ENCODE measurements around the gene JOSD1. TPM values are rescaled to one million over a fixed set of nuclear protein-coding genes. Genes with fewer than 3 reads are reported as not detected.

Gene JOSD1
- 10 to 100 TPM; 21.2 to 26.7 TPM for total RNA-seq
- 35.3 TPM for polyA plus RNA-seq (2013, experiment 1 of 2)
- 33.0 TPM for polyA plus RNA-seq (2013, experiment 2 of 2)
- long read RNA-seq, experiment 1, partial matches to known transcripts = 1 of 6 reads
- long read RNA-seq, experiment 1, other reads (novel, unspliced or antisense) = 4 of 6 reads
- long read RNA-seq, experiment 2, partial matches to known transcripts = 1 of 8 reads
- long read RNA-seq, experiment 2, other reads (novel, unspliced or antisense) = 4 of 8 reads
- long read RNA-seq, experiment 3, partial matches to known transcripts = 0 of 12 reads
- long read RNA-seq, experiment 3, other reads (novel, unspliced or antisense) = 12 of 12 reads
- long read RNA-seq, experiment 4 = 0 reads

GRCh38 chr22:38700789-38701628 is at the start of gene JOSD1:
Gene JOSD1, minus strand, starts transcription at chr22:38700943. Its CDS starts 956 bp downstream, at chr22:38699987.
- WGBS, 2 experiments (ENCODE audit: insufficient coverage in 1 of 2, insufficient read length in 1 of 2) = 1% methylated on average over 42 to 94 of the region's 94 CpGs
- Histone ChIP-seq H3K9me3 (ENCODE audit: control insufficient read depth, low read length) (no peaks in the 10 kb centered on the region), H3K4me1 (ENCODE audit: control insufficient read depth, insufficient read depth, low read length) (peaks cover 5% of the 10 kb centered on the region), H3K27me3 (ENCODE audit: control insufficient read depth, insufficient read depth, low read length, poor library complexity, severe bottlenecking) (no peaks in the 10 kb centered on the region), H3K9ac (ENCODE audit: extremely low read depth, low read length, poor library complexity, severe bottlenecking) (peak within 1 kb of the TSS; percentile 90), H3K36me3 (ENCODE audit: control insufficient read depth, insufficient read depth, low read length) (no peaks in the 10 kb centered on the region), H3K4me3 (ENCODE audit: low read length) (peak within 1 kb of the TSS; percentile 88), H3K27ac (ENCODE audit: low read depth, low read length) (peak within 1 kb of the TSS; percentile 86)
- peak; percentile 22 for TF ChIP-seq CTCF (conservative IDR thresholded peaks at IDR 0.05)
- Mint-ChIP-seq H3K9me3 (no peaks in the 10 kb centered on the region), H3K27ac (peak within 1 kb of the TSS; percentile 98), H3K4me1 (peaks cover 46% of the 10 kb centered on the region), H3K36me3 (ENCODE audit: low read depth) (peaks cover 17% of the 10 kb centered on the region), H3K27me3 (ENCODE audit: insufficient read depth) (no peaks in the 10 kb centered on the region), H3K4me3 (peak within 1 kb of the TSS; percentile 82)
- peak; percentile 96 for DNase-seq

- no peaks in the 10 kb centered on the region for H3K9me3 Mint-ChIP-seq
- peaks cover 44% of the 10 kb centered on the region for H3K36me3 ChIP-seq (ENCODE audit: control insufficient read depth, insufficient read depth, low read length)
- H3K36me3 Mint-ChIP-seq (ENCODE audit: low read depth) = peaks cover 38% of the 10 kb centered on the region
Measured at GRCh38 chr22:38750104-38750503, 49.4 kb upstream of the JOSD1 start.

More at GRCh38 chr22:38750104-38750503, 49.4 kb upstream of the JOSD1 start:
- H3K27me3 ChIP-seq (ENCODE audit: control insufficient read depth, insufficient read depth, low read length, poor library complexity, severe bottlenecking) = no peaks in the 10 kb centered on the region
- WGBS, 2 experiments (ENCODE audit: insufficient coverage in 1 of 2, insufficient read length in 1 of 2) = 94 to 96% methylated on average over 14 of the region's 14 CpGs
- H3K4me3 ChIP-seq (ENCODE audit: low read length) = no peak overlapping the region
- H3K4me1 ChIP-seq (ENCODE audit: control insufficient read depth, insufficient read depth, low read length) = peaks cover 8% of the 10 kb centered on the region
- Mint-ChIP-seq H3K4me1 (peaks cover 14% of the 10 kb centered on the region), H3K4me3 (no peak overlapping the region), H3K27me3 (ENCODE audit: insufficient read depth) (no peaks in the 10 kb centered on the region), H3K27ac (no peak overlapping the region)
- no peak overlapping the region for H3K9ac ChIP-seq (ENCODE audit: extremely low read depth, low read length, poor library complexity, severe bottlenecking)
- H3K9me3 ChIP-seq (ENCODE audit: control insufficient read depth, low read length) = no peaks in the 10 kb centered on the region
- H3K27ac ChIP-seq (ENCODE audit: low read depth, low read length) = no peak overlapping the region
- no peak for DNase-seq
- TF ChIP-seq CTCF (conservative IDR thresholded peaks at IDR 0.05) = no peak

Data from endodermal cell (in vitro differentiated cells).